Measurements from ENCODE around the gene LGI4.
A peak's percentile ranks its signal among the peaks of the same experiment; 100 is the strongest.

LGI4 gene

GRCh38 chr19:35124098-35125060, 10.5 kb downstream of the LGI4 start:
- Histone ChIP-seq H3F3A (ENCODE audit: insufficient read depth, low read length) (no peaks in the 10 kb centered on the region), H3K4me1 (ENCODE audit: insufficient read depth, low read length, severe bottlenecking) (peaks cover 14% of the 10 kb centered on the region), H3K36me3 (ENCODE audit: insufficient read depth, low read length) (no peaks in the 10 kb centered on the region), H3K9me3 (ENCODE audit: low read length) (no peaks in the 10 kb centered on the region), H3K4me3 (ENCODE audit: low read depth, low read length, poor library complexity, severe bottlenecking) (peak overlapping the region; percentile 63), H3K9me2 (ENCODE audit: low read depth, low read length) (no peaks in the 10 kb centered on the region), H3K4me2 (ENCODE audit: low read length) (peak overlapping the region; percentile 90), H3K9ac (ENCODE audit: low read length) (peak overlapping the region; percentile 62), H2AFZ (ENCODE audit: low read length) (peak overlapping the region; percentile 54; the same call in 1 of the 2 replicates), H3K27me3 (ENCODE audit: insufficient read depth, low read length) (no peaks in the 10 kb centered on the region; the same call in 1 of the 2 replicates), H3K79me2 (ENCODE audit: insufficient read depth, low read length) (no peaks in the 10 kb centered on the region), H3K27ac (ENCODE audit: low read depth, low read length, poor library complexity, severe bottlenecking) (no peak overlapping the region), H4K20me1 (ENCODE audit: insufficient read depth, low read length) (no peaks in the 10 kb centered on the region)
- no peak for TF ChIP-seq EZH2 (IDR thresholded peaks at IDR 0.05; ENCODE audit: borderline replicate concordance, low read length)
- TF ChIP-seq, protein P1, sequence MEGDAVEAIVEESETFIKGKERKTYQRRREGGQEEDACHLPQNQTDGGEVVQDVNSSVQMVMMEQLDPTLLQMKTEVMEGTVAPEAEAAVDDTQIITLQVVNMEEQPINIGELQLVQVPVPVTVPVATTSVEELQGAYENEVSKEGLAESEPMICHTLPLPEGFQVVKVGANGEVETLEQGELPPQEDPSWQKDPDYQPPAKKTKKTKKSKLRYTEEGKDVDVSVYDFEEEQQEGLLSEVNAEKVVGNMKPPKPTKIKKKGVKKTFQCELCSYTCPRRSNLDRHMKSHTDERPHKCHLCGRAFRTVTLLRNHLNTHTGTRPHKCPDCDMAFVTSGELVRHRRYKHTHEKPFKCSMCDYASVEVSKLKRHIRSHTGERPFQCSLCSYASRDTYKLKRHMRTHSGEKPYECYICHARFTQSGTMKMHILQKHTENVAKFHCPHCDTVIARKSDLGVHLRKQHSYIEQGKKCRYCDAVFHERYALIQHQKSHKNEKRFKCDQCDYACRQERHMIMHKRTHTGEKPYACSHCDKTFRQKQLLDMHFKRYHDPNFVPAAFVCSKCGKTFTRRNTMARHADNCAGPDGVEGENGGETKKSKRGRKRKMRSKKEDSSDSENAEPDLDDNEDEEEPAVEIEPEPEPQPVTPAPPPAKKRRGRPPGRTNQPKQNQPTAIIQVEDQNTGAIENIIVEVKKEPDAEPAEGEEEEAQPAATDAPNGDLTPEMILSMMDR (IDR thresholded peaks at IDR 0.05; ENCODE audit: low read length): no peak

DNA sequence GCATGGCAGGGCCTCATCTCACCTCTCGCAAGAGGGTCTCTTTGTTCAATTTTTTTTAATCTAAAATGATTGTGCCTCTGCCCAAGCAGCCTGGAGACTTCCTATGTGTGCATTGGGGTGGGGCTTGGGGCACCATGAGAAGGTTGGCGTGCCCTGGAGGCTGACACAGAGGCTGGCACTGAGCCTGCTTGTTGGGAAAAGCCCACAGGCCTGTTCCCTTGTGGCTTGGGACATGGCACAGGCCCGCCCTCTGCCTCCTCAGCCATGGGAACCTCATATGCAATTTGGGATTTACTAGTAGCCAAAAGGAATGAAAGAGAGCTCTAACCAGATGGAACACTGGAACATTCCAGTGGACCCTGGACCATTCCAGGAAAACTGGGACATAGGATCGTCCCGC, 11.3 kb downstream of the LGI4 start:
- Histone ChIP-seq H3K27ac (ENCODE audit: low read depth, low read length, poor library complexity, severe bottlenecking) (no peak overlapping the region), H3K79me2 (ENCODE audit: insufficient read depth, low read length) (no peaks in the 10 kb centered on the region), H4K20me1 (ENCODE audit: insufficient read depth, low read length) (no peaks in the 10 kb centered on the region), H3K9me3 (ENCODE audit: low read length) (no peaks in the 10 kb centered on the region), H3K4me1 (ENCODE audit: insufficient read depth, low read length, severe bottlenecking) (peaks cover 14% of the 10 kb centered on the region), H3K4me2 (ENCODE audit: low read length) (no peak overlapping the region), H3K9me2 (ENCODE audit: low read depth, low read length) (no peaks in the 10 kb centered on the region), H3F3A (ENCODE audit: insufficient read depth, low read length) (no peaks in the 10 kb centered on the region), H2AFZ (ENCODE audit: low read length) (no peak overlapping the region), H3K4me3 (ENCODE audit: low read depth, low read length, poor library complexity, severe bottlenecking) (no peak overlapping the region), H3K9ac (ENCODE audit: low read length) (no peak overlapping the region), H3K36me3 (ENCODE audit: insufficient read depth, low read length) (no peaks in the 10 kb centered on the region), H3K27me3 (ENCODE audit: insufficient read depth, low read length) (no peaks in the 10 kb centered on the region; the same call in 1 of the 2 replicates)
- TF ChIP-seq EZH2 (IDR thresholded peaks at IDR 0.05; ENCODE audit: borderline replicate concordance, low read length): no peak
- TF ChIP-seq, protein P1 (IDR thresholded peaks at IDR 0.05; ENCODE audit: low read length): no peak

- Histone ChIP-seq H3K4me2 (ENCODE audit: low read length) (no peak overlapping the region), H3K9ac (ENCODE audit: low read length) (no peak overlapping the region)
Measured at GRCh38 chr19:35122687-35123551, 11.9 kb downstream of the LGI4 start.

More at GRCh38 chr19:35122687-35123551, 11.9 kb downstream of the LGI4 start:
- Histone ChIP-seq H3K4me1 (ENCODE audit: insufficient read depth, low read length, severe bottlenecking) (peaks cover 14% of the 10 kb centered on the region), H3K9me3 (ENCODE audit: low read length) (no peaks in the 10 kb centered on the region), H4K20me1 (ENCODE audit: insufficient read depth, low read length) (no peaks in the 10 kb centered on the region), H2AFZ (ENCODE audit: low read length) (no peak overlapping the region), H3F3A (ENCODE audit: insufficient read depth, low read length) (no peaks in the 10 kb centered on the region), H3K4me3 (ENCODE audit: low read depth, low read length, poor library complexity, severe bottlenecking) (no peak overlapping the region), H3K27ac (ENCODE audit: low read depth, low read length, poor library complexity, severe bottlenecking) (no peak overlapping the region), H3K9me2 (ENCODE audit: low read depth, low read length) (no peaks in the 10 kb centered on the region), H3K36me3 (ENCODE audit: insufficient read depth, low read length) (no peaks in the 10 kb centered on the region), H3K27me3 (ENCODE audit: insufficient read depth, low read length) (no peaks in the 10 kb centered on the region; the same call in 1 of the 2 replicates), H3K79me2 (ENCODE audit: insufficient read depth, low read length) (no peaks in the 10 kb centered on the region)
- TF ChIP-seq, protein P1 (IDR thresholded peaks at IDR 0.05; ENCODE audit: low read length): no peak
- no peak for TF ChIP-seq EZH2 (IDR thresholded peaks at IDR 0.05; ENCODE audit: borderline replicate concordance, low read length)
